GM18870 (cell line): ENCODE results near the gene DNAJC13.
"Not testable (repeated sequence)": the region's sequence is repeated elsewhere in the genome, so short reads cannot be mapped to it uniquely, and the experiment has no call there.

Source experiments
- ATAC-seq: cut with Tn5 transposase; IDR thresholded peaks from one replicate; pipeline ENCODE4 v1.9.1; 2021; ENCODE audit warnings: moderate library complexity; ENCODE audit not compliant: unreplicated experiment

Gene DNAJC13

GRCh38 chr3:132416807-132417694, at the start of gene DNAJC13:
TSS of gene DNAJC13 (plus strand) at chr3:132417502. CDS start at chr3:132434551, 17,049 bp downstream.
- ATAC-seq, result peak; percentile 74

- ATAC-seq, result no peak
Observed at GRCh38 chr3:132368515-132368914, 48.8 kb upstream of the DNAJC13 start.

GRCh38 chr3:132368962-132369361, 48.3 kb upstream of the DNAJC13 start:
- no peak for ATAC-seq

- not testable (repeated sequence) for ATAC-seq
Observed at GRCh38 chr3:132376945-132377354, 40.4 kb upstream of the DNAJC13 start.

GRCh38 chr3:132378048-132378762, 39.1 kb upstream of the DNAJC13 start:
- ATAC-seq, result peak; percentile 57

GRCh38 chr3:132378846-132379245, 38.5 kb upstream of the DNAJC13 start:
- no peak for ATAC-seq

GRCh38 chr3:132380920-132381319, 36.4 kb upstream of the DNAJC13 start:
- no peak for ATAC-seq

GRCh38 chr3:132381348-132381944, 35.9 kb upstream of the DNAJC13 start:
- no peak for ATAC-seq

GRCh38 chr3:132382267-132382666, 35.0 kb upstream of the DNAJC13 start:
- ATAC-seq, result no peak

GRCh38 chr3:132382688-132383194, 34.6 kb upstream of the DNAJC13 start:
- ATAC-seq, result no peak

- ATAC-seq, result no peak
Observed at GRCh38 chr3:132386259-132386658, 31.0 kb upstream of the DNAJC13 start.

GRCh38 chr3:132392675-132393074, 24.6 kb upstream of the DNAJC13 start:
- ATAC-seq, result not testable (repeated sequence)

GRCh38 chr3:132394320-132394719, 23.0 kb upstream of the DNAJC13 start:
- ATAC-seq, result no peak

- ATAC-seq, result no peak
Observed at GRCh38 chr3:132395126-132395525, 22.2 kb upstream of the DNAJC13 start.

- no peak for ATAC-seq
Observed at GRCh38 chr3:132396255-132396654, 21.0 kb upstream of the DNAJC13 start.

GRCh38 chr3:132396776-132397175, 20.5 kb upstream of the DNAJC13 start:
- ATAC-seq, result not testable (repeated sequence)

GRCh38 chr3:132399054-132399929, 18.0 kb upstream of the DNAJC13 start:
- no peak for ATAC-seq

GRCh38 chr3:132401255-132401654, 16.0 kb upstream of the DNAJC13 start:
- ATAC-seq, result no peak

GRCh38 chr3:132404276-132404675, 13.0 kb upstream of the DNAJC13 start:
- ATAC-seq, result no peak

GRCh38 chr3:132405188-132405587, 12.1 kb upstream of the DNAJC13 start:
- no peak for ATAC-seq
